ENCODE measurements around the gene SGK2. TPM values are rescaled to one million over a fixed set of nuclear protein-coding genes. Genes with fewer than 3 reads are reported as not detected.

The SGK2 gene
- total RNA-seq, 2 donors from 2014 or later = 1.6 to 5.3 TPM

- peak overlapping the region; percentile 74 for H3K4me3 ChIP-seq (ENCODE audit: low read length)
- peaks cover 13% of the 10 kb centered on the region for H3K36me3 ChIP-seq (ENCODE audit: control insufficient read depth, insufficient read depth, low read length)
- Mint-ChIP-seq H3K27me3 (ENCODE audit: insufficient read depth) (no peaks in the 10 kb centered on the region), H3K27ac (peak overlapping the region; percentile 88), H3K9me3 (no peaks in the 10 kb centered on the region), H3K36me3 (ENCODE audit: low read depth) (peaks cover 25% of the 10 kb centered on the region), H3K4me3 (peak overlapping the region; percentile 84), H3K4me1 (no peaks in the 10 kb centered on the region)
- H3K27me3 ChIP-seq (ENCODE audit: control insufficient read depth, insufficient read depth, low read length, poor library complexity, severe bottlenecking) = no peaks in the 10 kb centered on the region
- peak; percentile 99 for DNase-seq
- peak; percentile 47 for TF ChIP-seq CTCF (conservative IDR thresholded peaks at IDR 0.05)
- H3K9me3 ChIP-seq (ENCODE audit: control insufficient read depth, low read length) = no peaks in the 10 kb centered on the region
- no peak overlapping the region for H3K27ac ChIP-seq (ENCODE audit: low read depth, low read length)
- WGBS, 2 experiments (ENCODE audit: insufficient coverage in 1 of 2, insufficient read length in 1 of 2) = 46 to 47% methylated on average over 20 to 39 of the region's 39 CpGs
- H3K4me1 ChIP-seq (ENCODE audit: control insufficient read depth, insufficient read depth, low read length) = no peaks in the 10 kb centered on the region
- no peak overlapping the region for H3K9ac ChIP-seq (ENCODE audit: extremely low read depth, low read length, poor library complexity, severe bottlenecking)
These were observed 44.7 kb upstream of the SGK2 start for GRCh38 chr20:43513931-43514647.

- no peaks in the 10 kb centered on the region for H3K27me3 ChIP-seq (ENCODE audit: control insufficient read depth, insufficient read depth, low read length, poor library complexity, severe bottlenecking)
- no peak overlapping the region for H3K9ac ChIP-seq (ENCODE audit: extremely low read depth, low read length, poor library complexity, severe bottlenecking)
- WGBS, 2 experiments (ENCODE audit: insufficient coverage in 1 of 2, insufficient read length in 1 of 2) = 34 to 49% methylated on average over 5 to 27 of the region's 27 CpGs
- H3K27me3 Mint-ChIP-seq (ENCODE audit: insufficient read depth) = no peaks in the 10 kb centered on the region
- H3K4me3 Mint-ChIP-seq = peak overlapping the region; percentile 84
- peaks cover 15% of the 10 kb centered on the region for H3K36me3 ChIP-seq (ENCODE audit: control insufficient read depth, insufficient read depth, low read length)
- peak overlapping the region; percentile 73 for H3K4me3 ChIP-seq (ENCODE audit: low read length)
- no peaks in the 10 kb centered on the region for H3K9me3 ChIP-seq (ENCODE audit: control insufficient read depth, low read length)
- H3K27ac ChIP-seq (ENCODE audit: low read depth, low read length) = no peak overlapping the region
- peaks cover 26% of the 10 kb centered on the region for H3K36me3 Mint-ChIP-seq (ENCODE audit: low read depth)
- no peaks in the 10 kb centered on the region for H3K4me1 ChIP-seq (ENCODE audit: control insufficient read depth, insufficient read depth, low read length)
- H3K9me3 Mint-ChIP-seq = no peaks in the 10 kb centered on the region
- H3K4me1 Mint-ChIP-seq = no peaks in the 10 kb centered on the region
- TF ChIP-seq CTCF (conservative IDR thresholded peaks at IDR 0.05) = peak; percentile 2
- peak; percentile 81 for DNase-seq
- peak overlapping the region; percentile 88 for H3K27ac Mint-ChIP-seq
These were observed 44.2 kb upstream of the SGK2 start for GRCh38 chr20:43514648-43514999.

GRCh38 chr20:43515628-43516027 is 43.2 kb upstream of the SGK2 start:
- peaks cover 5% of the 10 kb centered on the region for H3K9me3 Mint-ChIP-seq
- no peak for TF ChIP-seq CTCF (conservative IDR thresholded peaks at IDR 0.05)
- WGBS, 2 experiments (ENCODE audit: insufficient coverage in 1 of 2, insufficient read length in 1 of 2) = 86 to 90% methylated on average over 2 of the region's 2 CpGs
- Histone ChIP-seq H3K9me3 (ENCODE audit: control insufficient read depth, low read length) (peaks cover 9% of the 10 kb centered on the region), H3K4me3 (ENCODE audit: low read length) (peak overlapping the region; percentile 73), H3K27ac (ENCODE audit: low read depth, low read length) (no peak overlapping the region), H3K4me1 (ENCODE audit: control insufficient read depth, insufficient read depth, low read length) (no peaks in the 10 kb centered on the region), H3K27me3 (ENCODE audit: control insufficient read depth, insufficient read depth, low read length, poor library complexity, severe bottlenecking) (no peaks in the 10 kb centered on the region), H3K36me3 (ENCODE audit: control insufficient read depth, insufficient read depth, low read length) (peaks cover 22% of the 10 kb centered on the region), H3K9ac (ENCODE audit: extremely low read depth, low read length, poor library complexity, severe bottlenecking) (no peak overlapping the region)
- DNase-seq = no peak
- H3K36me3 Mint-ChIP-seq (ENCODE audit: low read depth) = peaks cover 36% of the 10 kb centered on the region
- H3K27ac Mint-ChIP-seq = no peak overlapping the region
- peak overlapping the region; percentile 84 for H3K4me3 Mint-ChIP-seq
- H3K4me1 Mint-ChIP-seq = no peaks in the 10 kb centered on the region
- H3K27me3 Mint-ChIP-seq (ENCODE audit: insufficient read depth) = no peaks in the 10 kb centered on the region

Measured in endodermal cell (in vitro differentiated cells).